ENCODE measurements around the gene TNFRSF12A. TPM values are rescaled to one million over a fixed set of nuclear protein-coding genes. Genes with fewer than 3 reads are reported as not detected.

Gene TNFRSF12A
- total and polyA plus RNA-seq, 2 of the 13 experiments (the other 11 are each of a cell fraction or from before 2014, with no cell fraction given), result 61.9 to 66.0 TPM

- TF ChIP-seq ZNF441 (CRISPR knock-in tag; IDR thresholded peaks at IDR 0.05; ENCODE audit: borderline replicate concordance) (no peak), MTA3 (CRISPR knock-in tag; IDR thresholded peaks at IDR 0.05) (no peak), ZBTB7B (CRISPR knock-in tag; IDR thresholded peaks at IDR 0.05) (peak; percentile 81), FOXA1 (IDR thresholded peaks at IDR 0.05) (no peak), FOXA1 (CRISPR knock-in tag; IDR thresholded peaks at IDR 0.05) (peak; percentile 50), SALL1 (CRISPR knock-in tag; IDR thresholded peaks at IDR 0.05) (peak; percentile 56), ARID5B (CRISPR knock-in tag; IDR thresholded peaks at IDR 0.05) (peak; percentile 35; the same call in 1 of the 2 replicates), NCOR1 (IDR thresholded peaks at IDR 0.05; ENCODE audit: borderline replicate concordance, low read length) (no peak), ZNF331 (CRISPR knock-in tag; IDR thresholded peaks at IDR 0.05) (0 out of 2 replicates have a peak, but pooled peaks have one; percentile 14), ZFP91 (CRISPR knock-in tag; IDR thresholded peaks at IDR 0.05; ENCODE audit: borderline replicate concordance) (0 out of 2 replicates have a peak, but pooled peaks have one; percentile 16), HNF1B (CRISPR knock-in tag; IDR thresholded peaks at IDR 0.05) (peak; percentile 48; the same call in 1 of the 2 replicates), FOXO1 (CRISPR knock-in tag; IDR thresholded peaks at IDR 0.05) (no peak), ZNF740 (CRISPR knock-in tag; IDR thresholded peaks at IDR 0.05) (peak; percentile 76; the same call in 1 of the 2 replicates), MXD4 (CRISPR knock-in tag; IDR thresholded peaks at IDR 0.05) (0 out of 2 replicates have a peak, but pooled peaks have one; percentile 31), EP300 (IDR thresholded peaks at IDR 0.05; ENCODE audit: low read depth in 2 of 2, low read length in 2 of 2) (0 out of 4 replicates have a peak, but pooled peaks of 1 of the 2 experiments have one; percentile 4), EP300 (CRISPR knock-in tag; IDR thresholded peaks at IDR 0.05; ENCODE audit: borderline replicate concordance) (no peak), LCORL (IDR thresholded peaks at IDR 0.05) (no peak), LCORL (CRISPR knock-in tag; IDR thresholded peaks at IDR 0.05) (peak; percentile 52; the same call in 1 of the 2 replicates)
Observed at GRCh38 chr16:3009568-3010390, 10.4 kb upstream of the TNFRSF12A start (continued).

All from HepG2 (cell line).